ENCODE data around the gene RAPGEF6.

DNA sequence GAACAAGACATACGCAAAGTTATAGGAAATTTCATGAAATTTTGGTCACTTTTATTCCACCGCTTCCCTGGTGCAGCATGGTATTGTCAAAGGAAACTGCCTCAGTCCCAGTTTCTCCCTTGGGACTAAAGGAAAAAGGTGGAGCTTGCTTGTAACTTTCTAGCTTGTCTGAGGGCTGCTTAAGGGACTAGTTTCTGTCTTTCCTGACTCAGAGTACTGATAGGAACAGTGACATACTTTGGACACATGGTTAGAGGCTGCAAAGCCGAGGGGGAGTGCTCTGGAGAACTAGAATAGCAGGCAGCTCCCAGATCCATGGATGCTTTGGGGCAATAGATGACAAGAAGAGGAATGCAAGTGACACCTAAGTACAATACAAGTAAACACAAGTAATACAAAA, 234.4 kb downstream of the RAPGEF6 start:
- TF ChIP-seq, protein P1, sequence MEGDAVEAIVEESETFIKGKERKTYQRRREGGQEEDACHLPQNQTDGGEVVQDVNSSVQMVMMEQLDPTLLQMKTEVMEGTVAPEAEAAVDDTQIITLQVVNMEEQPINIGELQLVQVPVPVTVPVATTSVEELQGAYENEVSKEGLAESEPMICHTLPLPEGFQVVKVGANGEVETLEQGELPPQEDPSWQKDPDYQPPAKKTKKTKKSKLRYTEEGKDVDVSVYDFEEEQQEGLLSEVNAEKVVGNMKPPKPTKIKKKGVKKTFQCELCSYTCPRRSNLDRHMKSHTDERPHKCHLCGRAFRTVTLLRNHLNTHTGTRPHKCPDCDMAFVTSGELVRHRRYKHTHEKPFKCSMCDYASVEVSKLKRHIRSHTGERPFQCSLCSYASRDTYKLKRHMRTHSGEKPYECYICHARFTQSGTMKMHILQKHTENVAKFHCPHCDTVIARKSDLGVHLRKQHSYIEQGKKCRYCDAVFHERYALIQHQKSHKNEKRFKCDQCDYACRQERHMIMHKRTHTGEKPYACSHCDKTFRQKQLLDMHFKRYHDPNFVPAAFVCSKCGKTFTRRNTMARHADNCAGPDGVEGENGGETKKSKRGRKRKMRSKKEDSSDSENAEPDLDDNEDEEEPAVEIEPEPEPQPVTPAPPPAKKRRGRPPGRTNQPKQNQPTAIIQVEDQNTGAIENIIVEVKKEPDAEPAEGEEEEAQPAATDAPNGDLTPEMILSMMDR (IDR thresholded peaks at IDR 0.05): no peak
- TF ChIP-seq POLR2A (IDR thresholded peaks at IDR 0.05): no peak
